SU-DHL-6 (cell line): ENCODE measurements around the gene PIK3R1.

ENCODE experiments used
- EZH2phosphoT487 ChIP-seq: fragments of 200-600 bp; sonication (generic), shearing (Covaris generic); conservative IDR thresholded peaks from 2 replicates; pipeline ENCODE4 v1.6.1; 2018; ENCODE audit warnings: mild to moderate bottlenecking, antibody characterized with exemption, low read length, moderate library complexity, mixed read lengths
- TF ChIP-seq, protein P1 (sequence below): fragments of 200-600 bp; sonication (generic); IDR thresholded peaks from one replicate; pipeline ENCODE4 v1.5.1; 2017; ENCODE audit warnings: antibody characterized with exemption, mild to moderate bottlenecking, low read length, moderate library complexity; ENCODE audit not compliant: insufficient read depth, poor library complexity, severe bottlenecking

DNA sequence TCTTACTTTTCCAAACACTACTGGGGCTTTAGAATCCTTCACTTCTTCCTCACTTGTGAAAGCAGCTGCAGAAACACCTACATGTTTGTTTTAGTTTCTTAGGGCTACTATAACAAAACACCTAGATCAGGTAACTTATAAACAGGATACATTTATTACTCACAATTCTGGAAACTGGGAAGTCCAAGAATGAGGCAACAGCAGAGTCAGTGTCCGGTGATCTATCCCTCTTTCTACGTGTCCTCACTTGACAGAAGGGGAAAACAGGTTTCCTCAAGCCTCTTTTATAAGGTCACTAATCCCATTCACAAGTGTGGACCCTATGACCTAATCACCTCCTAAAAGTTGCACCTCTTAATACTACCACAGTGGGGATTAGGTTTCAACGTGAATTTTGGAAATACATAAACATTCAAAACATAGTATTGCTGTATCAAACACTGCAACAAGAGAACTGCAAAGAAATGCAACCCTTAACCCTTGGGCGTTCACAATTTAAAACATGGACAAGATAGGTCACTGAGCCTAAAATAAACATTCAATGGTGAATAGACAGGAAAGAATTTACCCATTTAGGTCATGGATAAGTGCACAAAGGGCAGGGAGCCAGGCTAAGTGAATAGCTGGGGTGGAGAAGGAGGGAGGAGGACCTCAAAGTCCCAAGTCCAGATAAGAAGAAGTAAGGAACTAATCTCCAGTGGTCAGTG, 104.3 kb downstream of the PIK3R1 start:
- no peak for TF ChIP-seq EZH2phosphoT487
- TF ChIP-seq, protein P1, sequence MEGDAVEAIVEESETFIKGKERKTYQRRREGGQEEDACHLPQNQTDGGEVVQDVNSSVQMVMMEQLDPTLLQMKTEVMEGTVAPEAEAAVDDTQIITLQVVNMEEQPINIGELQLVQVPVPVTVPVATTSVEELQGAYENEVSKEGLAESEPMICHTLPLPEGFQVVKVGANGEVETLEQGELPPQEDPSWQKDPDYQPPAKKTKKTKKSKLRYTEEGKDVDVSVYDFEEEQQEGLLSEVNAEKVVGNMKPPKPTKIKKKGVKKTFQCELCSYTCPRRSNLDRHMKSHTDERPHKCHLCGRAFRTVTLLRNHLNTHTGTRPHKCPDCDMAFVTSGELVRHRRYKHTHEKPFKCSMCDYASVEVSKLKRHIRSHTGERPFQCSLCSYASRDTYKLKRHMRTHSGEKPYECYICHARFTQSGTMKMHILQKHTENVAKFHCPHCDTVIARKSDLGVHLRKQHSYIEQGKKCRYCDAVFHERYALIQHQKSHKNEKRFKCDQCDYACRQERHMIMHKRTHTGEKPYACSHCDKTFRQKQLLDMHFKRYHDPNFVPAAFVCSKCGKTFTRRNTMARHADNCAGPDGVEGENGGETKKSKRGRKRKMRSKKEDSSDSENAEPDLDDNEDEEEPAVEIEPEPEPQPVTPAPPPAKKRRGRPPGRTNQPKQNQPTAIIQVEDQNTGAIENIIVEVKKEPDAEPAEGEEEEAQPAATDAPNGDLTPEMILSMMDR, result no peak
